Skin of body (tissue), 2 donors: Measurements from ENCODE around the gene CDHR2. TPM values are rescaled to one million over a fixed set of nuclear protein-coding genes. Genes with fewer than 3 reads are reported as not detected.
"Not testable (repeated sequence)": the region's sequence is repeated elsewhere in the genome, so short reads cannot be mapped to it uniquely, and the experiment has no call there.

Experiments used
- DNase-seq: peaks from one replicate; lab custom pipeline; 2025; lab: John Stamatoyannopoulos, UW
- total RNA-seq: library from RNA; depleted of rRNA; stranded (reverse); fragments of >200 nt; gene quantifications from one replicate; pipeline ENCODE4 v1.2.3, GENCODE V29; 2014

Gene CDHR2
- total RNA-seq, 1 donor from 2014 or later: not detected

DNA sequence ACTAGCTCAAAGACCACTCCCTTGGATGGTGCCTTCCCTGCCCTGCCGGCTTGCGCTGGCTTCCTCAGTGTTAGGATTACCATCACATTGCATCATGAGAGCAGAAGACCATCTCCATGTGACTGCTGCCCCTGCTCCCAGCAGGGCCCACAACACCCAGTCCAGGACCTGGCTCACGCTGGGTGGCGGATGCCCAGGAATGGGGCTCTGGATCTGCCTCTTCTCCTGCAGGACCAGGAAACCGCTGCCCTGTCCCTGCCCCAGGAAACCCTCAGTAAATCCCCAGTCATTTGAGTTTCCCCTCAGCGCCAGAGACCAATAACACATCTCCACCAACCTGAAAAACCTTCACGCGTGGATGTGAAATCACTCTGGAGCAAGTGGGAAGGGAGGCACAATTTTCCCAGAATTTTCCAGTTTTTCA, 8.7 kb upstream of the CDHR2 start:
- DNase-seq: no peak

GRCh38 chr5:176540956-176541337, 8.2 kb upstream of the CDHR2 start:
- DNase-seq: no peak

DNA sequence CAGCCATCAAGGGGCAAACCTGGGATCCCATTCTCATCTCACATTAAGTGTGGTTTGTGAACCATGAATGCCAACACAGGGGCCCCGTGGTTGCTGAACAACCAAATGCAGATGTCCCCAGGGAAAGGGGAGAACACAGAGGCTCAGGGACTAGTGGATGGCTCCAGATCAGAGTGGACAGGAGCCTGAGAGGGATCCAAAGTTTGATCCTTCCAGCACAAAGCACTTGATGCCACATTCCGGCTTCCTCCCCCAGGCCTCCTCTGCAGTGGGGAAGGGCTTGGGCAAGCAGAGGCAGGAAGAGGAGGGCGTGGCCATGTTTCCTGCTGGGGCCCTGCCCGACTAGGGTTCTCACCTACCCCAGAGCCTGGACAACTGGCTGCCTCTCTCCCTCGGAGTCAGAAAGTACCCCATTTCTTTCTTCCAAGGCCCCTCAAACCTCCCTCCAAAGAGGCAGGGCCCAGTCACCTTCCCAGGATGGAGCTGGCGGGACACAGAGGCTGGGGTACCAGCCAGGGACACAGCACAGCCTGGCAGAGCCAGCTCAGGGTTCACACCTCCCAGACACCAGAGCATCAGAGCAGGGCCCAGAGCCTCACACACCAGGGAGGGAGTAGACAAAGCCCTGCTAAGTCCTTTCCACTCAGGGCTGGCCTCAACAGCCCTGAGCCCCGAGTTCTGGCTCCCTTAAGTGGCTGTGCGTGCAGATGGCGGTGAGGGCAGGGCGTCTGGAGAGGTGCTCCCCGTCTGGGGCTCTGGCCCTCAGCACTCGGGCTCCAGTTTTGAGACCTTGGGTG, 7.6 kb upstream of the CDHR2 start:
- DNase-seq: no peak

DNA sequence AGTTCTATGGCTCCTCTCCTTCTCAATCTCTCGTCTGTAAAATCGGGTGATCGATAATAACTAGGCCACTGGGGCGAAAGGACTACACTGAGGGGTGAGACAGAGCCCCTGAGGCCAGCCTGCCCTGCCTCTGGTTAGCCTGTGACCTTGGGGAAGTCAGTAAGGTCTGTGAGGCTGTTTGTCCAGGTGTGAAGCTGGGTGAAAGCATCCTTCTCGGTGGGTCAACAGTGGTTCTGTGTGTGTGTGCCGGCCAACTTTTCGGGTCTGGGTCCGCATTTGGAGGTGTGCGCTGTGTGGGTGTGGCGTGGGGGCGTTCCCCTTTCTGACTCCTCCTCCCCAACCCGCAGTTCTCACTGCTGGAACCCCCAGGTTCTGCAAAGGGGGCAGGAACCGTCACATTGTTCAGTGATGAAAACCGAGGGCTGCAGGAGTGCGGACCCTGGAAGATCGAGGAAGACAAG, 7.0 kb upstream of the CDHR2 start:
- no peak for DNase-seq

GRCh38 chr5:176542596-176543427, 6.3 kb upstream of the CDHR2 start:
- DNase-seq: no peak

GRCh38 chr5:176543428-176544182, 5.5 kb upstream of the CDHR2 start:
- no peak for DNase-seq

GRCh38 chr5:176545388-176545736, 3.8 kb upstream of the CDHR2 start:
- DNase-seq: no peak

DNA sequence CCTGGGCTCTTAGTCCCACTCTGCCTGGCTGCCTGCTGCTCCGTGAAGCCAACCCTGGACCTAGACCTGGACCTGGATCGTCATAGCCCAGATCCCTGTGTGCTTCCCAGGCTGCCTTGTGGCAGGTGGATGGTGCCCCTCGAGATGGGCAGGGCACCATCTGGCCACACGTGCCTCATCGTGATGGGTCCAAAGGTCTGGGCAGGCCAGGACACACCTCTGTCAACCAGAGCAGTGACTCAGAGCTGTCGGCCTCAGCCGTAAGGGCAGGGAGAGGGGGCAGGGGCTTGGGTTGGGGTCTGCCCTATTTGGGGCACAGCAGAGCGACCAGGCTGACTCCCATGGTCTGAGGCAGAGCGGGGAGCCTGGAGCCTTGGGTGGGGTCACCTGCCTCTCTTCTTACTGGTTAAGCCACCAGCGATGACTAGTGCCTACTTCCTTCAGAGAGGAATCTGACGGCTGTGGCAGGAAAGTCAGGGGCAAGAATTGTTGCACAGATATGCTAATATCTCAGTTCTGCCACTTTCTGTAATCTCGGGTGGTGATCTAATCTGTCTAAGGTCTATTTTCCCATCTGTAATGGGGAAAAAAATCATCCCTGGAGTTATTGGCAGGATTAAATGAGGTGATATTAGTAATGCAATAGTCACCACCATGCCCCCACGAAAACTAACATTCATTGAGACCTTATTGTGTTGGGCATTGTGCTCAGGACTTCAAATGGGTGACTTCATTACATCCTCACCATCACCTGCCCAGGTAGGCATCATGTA, 3.2 kb upstream of the CDHR2 start:
- DNase-seq: no peak

GRCh38 chr5:176547802-176548201, 1.3 kb upstream of the CDHR2 start:
- no peak for DNase-seq

GRCh38 chr5:176549871-176550270, 729 bp downstream of the CDHR2 start:
- DNase-seq: no peak

- no peak for DNase-seq
Observed at GRCh38 chr5:176550275-176550831, 1.2 kb downstream of the CDHR2 start.

GRCh38 chr5:176550937-176551336, 1.8 kb downstream of the CDHR2 start:
- not testable (repeated sequence) for DNase-seq

DNA sequence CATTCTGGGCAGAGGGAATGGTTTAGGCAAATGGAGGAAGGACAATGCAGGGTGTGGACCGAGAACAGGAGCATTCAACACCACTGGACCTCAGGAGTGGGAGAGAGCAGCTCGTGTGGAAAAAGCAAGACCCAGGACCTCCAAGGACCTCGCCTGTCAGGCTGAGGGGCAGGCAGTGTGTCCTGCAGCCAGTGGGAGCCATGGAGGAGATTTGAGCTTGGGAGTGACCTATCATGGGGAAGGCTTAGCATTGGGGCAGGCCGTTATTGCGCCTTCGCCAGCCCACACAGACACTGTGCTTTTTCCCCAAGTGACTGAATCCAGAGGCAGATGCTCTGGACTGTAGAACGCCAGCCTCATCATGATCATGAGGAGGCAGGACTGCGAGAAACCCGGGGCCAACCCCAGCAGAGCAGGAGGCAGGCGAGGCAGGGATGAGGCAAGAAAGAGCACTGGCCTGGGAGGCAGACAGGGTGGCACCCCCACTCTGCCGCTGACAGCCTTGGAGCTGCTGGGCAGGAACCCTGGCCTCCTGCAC, 3.3 kb downstream of the CDHR2 start:
- DNase-seq: no peak

- no peak for DNase-seq
Observed at GRCh38 chr5:176553260-176554085, 4.3 kb downstream of the CDHR2 start.

DNA sequence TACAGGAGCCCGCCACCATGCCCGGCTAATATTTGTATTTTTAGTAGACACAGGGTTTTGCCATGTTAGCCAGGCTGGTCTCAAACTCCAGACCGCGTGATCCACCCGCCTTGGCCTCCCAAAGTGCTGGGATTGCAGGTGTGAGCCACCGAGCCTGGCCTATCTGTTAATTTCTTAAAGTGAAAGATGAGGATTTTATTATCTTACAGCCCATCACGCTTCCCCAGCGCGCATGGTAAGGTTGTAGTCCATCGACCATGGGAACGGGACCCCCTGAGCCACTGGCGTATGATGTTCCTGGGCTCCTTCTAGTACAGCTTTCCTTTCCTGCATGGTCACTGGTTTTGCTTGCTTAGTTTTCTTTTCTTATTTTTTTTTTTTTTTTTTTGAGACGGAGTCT, 8.7 kb downstream of the CDHR2 start:
- DNase-seq: no peak

GRCh38 chr5:176559683-176560082, 10.5 kb downstream of the CDHR2 start:
- DNase-seq: no peak

GRCh38 chr5:176560364-176560763, 11.2 kb downstream of the CDHR2 start:
- DNase-seq: no peak

DNA sequence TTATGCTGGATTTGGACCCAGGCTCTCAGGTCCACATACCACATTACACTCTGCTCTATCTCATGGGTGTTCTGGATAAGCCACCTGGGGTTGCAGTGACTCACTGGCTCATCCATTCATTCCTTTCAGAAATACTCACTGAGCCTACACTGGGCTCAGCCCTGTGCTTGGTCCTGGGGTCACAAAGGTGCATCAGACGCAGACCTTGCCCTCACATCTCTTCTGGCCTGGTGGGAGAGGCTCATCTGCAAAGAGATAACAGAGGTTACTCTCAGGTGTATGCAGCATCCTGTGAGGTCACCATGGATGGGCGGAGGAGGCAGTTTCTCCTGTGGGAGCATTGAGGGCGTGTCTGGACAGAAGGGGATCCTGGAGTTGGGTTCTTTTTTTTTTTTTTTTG, 12.1 kb downstream of the CDHR2 start:
- no peak for DNase-seq

DNA sequence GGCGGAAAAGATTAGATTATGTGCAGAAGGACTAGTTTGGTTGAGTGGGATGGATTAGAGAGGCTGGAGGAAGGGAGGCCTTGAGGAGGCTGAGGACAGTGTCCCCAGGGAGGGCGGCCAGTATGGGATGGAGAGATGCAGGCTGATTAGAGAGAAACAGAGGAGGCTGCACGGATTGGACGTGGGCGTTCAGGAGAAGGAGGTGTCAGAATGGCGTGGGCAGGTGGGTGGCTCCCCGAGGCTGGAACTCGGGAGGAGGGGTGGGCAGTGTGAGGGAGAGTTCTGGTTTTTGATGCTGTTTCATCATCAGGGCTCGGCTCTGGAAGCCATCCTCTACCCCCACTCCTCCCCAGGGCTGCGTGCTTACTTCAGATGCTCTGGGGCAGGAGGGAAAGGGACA, 13.0 kb downstream of the CDHR2 start:
- DNase-seq: no peak

- DNase-seq: no peak
Observed at GRCh38 chr5:176564002-176564401, 14.9 kb downstream of the CDHR2 start.
